ENCODE measurements around the gene LVRN. TPM values are rescaled to one million over a fixed set of nuclear protein-coding genes. Genes with fewer than 3 reads are reported as not detected.

LVRN gene
- total RNA-seq, 1 donor from 2014 or later = not detected

DNA sequence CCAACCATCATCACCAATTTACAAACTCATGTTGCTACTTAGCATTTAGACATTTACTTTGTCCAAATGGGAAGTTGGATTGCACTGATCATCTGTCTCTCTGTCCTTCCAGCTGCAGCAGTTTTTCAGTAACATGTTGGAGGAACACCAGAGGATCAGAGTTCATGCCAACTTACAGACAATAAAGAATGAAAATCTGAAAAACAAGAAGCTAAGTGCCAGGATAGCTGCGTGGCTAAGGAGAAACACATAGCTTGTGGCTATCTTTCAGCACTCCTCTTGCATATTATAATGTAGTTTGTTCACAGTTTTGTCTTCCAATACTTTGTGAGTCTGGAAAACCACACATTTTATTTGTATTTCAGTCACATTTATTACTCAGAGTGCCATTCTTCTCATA is 63.6 kb downstream of the LVRN start:
- no peak for DNase-seq
- Mint-ChIP-seq H3K27me3 (peaks cover 10% of the 10 kb centered on the region), H3K9me3 (no peaks in the 10 kb centered on the region), H3K4me3 (no peak overlapping the region), H3K4me1 (no peaks in the 10 kb centered on the region), H3K27ac (no peak overlapping the region), H3K36me3 (ENCODE audit: low read depth) (no peaks in the 10 kb centered on the region)
- intact Hi-C loops (cut with micrococcal nuclease) = no loop called here

DNA sequence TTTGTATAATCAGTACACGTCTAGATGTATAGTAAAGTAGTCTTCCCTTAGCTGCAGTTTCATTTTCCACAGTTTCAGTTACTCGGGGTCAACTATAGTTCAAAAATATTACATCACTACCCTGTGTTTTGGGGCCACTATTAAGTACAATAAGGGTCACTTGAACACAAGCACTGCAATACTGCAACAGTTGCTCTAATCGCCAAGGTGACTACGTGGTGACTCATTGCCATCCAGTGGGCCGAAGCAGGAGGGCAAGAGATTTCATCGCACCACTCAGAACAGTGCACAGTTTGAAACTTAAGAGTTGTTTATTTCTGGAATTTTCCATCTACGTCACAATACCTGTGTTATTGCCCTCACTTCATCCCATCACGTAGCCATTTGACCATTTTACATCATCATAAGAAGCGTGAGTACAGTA is 69.8 kb downstream of the LVRN start, which contains the start of gene ARL14EPL:
Gene ARL14EPL (plus strand): TSS at position 379 of the 424 bp plus-strand sequence. CDS start 18,994 bp downstream, outside the sequence.
- Mint-ChIP-seq H3K27ac (no peak within 1 kb of the TSS), H3K4me1 (no peaks in the 10 kb centered on the region), H3K4me3 (no peak within 1 kb of the TSS), H3K36me3 (ENCODE audit: low read depth) (no peaks in the 10 kb centered on the region), H3K9me3 (no peaks in the 10 kb centered on the region), H3K27me3 (peaks cover 9% of the 10 kb centered on the region)
- intact Hi-C loops (cut with micrococcal nuclease) = no loop called here
- DNase-seq = no peak

DNA sequence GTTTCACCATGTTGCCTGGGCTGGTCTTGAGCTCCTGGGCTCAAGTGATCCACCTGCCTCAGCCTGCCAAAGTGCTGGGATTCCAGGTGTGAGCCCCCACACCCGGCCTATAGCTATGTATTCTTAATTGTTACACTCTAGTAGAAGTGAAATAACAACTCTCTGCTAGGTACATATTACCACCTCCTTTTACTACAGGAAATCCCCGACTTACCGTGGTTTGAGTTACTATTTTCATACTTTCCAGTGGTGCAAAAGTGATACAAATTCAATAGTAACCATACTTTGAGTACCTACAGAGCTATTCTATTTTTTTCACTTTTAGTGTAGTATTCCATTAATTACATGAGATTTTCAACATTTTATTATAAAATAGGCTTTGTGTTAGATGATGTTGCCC is 70.7 kb downstream of the LVRN start:
- peaks cover 6% of the 10 kb centered on the region for H3K27me3 Mint-ChIP-seq
- H3K9me3 Mint-ChIP-seq = no peaks in the 10 kb centered on the region
- no peak for DNase-seq
- no peak overlapping the region for H3K4me3 Mint-ChIP-seq
- H3K4me1 Mint-ChIP-seq = no peaks in the 10 kb centered on the region
- no peaks in the 10 kb centered on the region for H3K36me3 Mint-ChIP-seq (ENCODE audit: low read depth)
- no peak overlapping the region for H3K27ac Mint-ChIP-seq
- intact Hi-C loops (cut with micrococcal nuclease) = no loop called here

DNA sequence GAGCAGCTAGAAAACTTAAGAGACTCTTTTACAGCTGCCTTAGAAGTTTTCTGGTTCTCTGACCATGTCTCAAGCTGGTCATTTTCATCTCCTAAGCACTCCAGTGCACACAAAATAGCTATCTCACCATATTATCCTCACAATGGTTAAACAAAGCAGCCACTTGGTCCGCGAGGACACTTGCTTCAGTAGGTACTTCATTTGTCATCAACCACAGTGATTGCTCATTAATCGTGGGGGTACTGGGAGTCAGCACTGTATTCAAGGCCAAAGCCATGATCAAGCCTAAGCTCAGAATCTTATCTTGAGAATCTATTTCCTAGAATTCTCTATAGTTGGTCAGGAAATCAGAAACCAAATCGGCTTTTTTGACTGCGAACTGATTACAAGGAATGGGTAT is 72.8 kb downstream of the LVRN start:
- H3K36me3 Mint-ChIP-seq (ENCODE audit: low read depth) = no peaks in the 10 kb centered on the region
- DNase-seq = no peak
- H3K27me3 Mint-ChIP-seq = peaks cover 10% of the 10 kb centered on the region
- H3K9me3 Mint-ChIP-seq = no peaks in the 10 kb centered on the region
- no peak overlapping the region for H3K27ac Mint-ChIP-seq
- intact Hi-C loops (cut with micrococcal nuclease) = no loop called here
- no peak overlapping the region for H3K4me3 Mint-ChIP-seq
- H3K4me1 Mint-ChIP-seq = no peaks in the 10 kb centered on the region

DNA sequence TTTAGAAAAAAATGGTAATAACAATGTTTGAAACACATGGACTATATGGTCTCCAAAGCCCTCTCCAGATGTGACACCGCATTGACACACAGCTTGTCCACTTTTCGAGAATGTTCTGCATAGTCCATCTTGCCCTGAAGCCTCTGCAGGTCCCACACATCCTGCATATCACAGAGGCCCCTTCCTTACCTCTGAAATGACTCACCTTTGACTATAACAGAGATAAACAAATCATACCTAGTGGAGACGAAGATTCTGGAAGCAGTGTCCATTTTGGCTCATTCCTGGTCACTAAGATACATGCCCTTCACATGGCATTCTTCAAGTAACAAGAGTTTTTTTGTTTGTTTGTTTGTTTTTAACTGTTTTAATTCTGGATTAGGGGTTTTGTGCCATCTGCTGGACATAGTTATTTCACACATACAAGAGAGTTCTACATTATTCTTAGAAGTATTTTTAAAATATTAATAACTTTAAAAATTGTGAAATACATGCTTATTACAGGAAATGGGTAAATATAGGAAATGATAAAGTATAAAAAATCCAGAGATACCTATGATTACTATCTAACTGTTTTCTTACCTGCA is 75.1 kb downstream of the LVRN start:
- intact Hi-C loops (cut with micrococcal nuclease) = no loop called here
- no peak for DNase-seq
- Mint-ChIP-seq H3K4me3 (no peak overlapping the region), H3K36me3 (ENCODE audit: low read depth) (no peaks in the 10 kb centered on the region), H3K4me1 (no peaks in the 10 kb centered on the region), H3K27ac (no peak overlapping the region), H3K9me3 (no peaks in the 10 kb centered on the region), H3K27me3 (peaks cover 16% of the 10 kb centered on the region)

DNA sequence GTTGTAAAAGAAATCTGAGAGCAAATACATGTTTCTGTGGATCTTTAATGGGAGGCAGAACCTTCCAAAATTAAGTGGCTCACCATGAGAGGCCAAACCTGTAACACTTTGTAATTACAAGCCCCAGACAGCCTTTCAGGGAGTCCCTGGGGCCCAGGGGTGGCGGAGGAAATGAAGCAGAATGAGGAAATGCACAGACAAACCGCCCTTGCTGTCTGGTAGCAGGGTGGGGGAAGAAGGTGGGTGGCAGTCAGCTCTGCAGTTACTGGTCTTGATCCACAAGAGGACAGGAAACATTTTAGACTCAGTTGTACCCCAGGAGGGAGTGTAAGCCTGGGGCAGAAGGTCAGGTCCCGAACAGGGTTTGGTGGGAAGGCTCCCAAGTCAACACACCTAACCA is 76.5 kb downstream of the LVRN start:
- Mint-ChIP-seq H3K27ac (no peak overlapping the region), H3K4me1 (no peaks in the 10 kb centered on the region), H3K9me3 (no peaks in the 10 kb centered on the region), H3K27me3 (peaks cover 20% of the 10 kb centered on the region), H3K4me3 (no peak overlapping the region), H3K36me3 (ENCODE audit: low read depth) (no peaks in the 10 kb centered on the region)
- intact Hi-C loops (cut with micrococcal nuclease) = no loop called here
- no peak for DNase-seq

DNA sequence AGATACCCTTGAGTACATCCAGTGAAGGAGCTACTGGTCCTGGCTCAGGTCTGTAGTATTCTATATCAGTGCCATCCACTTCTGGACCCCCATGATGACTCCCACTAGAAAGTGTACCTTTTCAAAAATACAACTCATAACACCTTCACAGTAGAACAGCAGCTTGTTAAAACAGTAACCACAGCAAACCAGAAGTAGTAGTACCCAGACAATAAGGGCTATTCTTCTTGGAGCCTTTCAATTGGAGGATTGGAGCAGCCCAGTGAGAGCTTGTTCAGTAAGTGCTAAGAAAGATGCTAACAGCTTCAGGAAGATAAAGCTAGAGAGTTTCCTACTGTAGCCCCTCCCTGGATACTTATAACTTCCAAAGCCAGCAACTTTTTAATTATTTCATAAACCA is 80.1 kb downstream of the LVRN start:
- no peak overlapping the region for H3K27ac Mint-ChIP-seq
- no peak overlapping the region for H3K4me3 Mint-ChIP-seq
- no peaks in the 10 kb centered on the region for H3K9me3 Mint-ChIP-seq
- no peaks in the 10 kb centered on the region for H3K4me1 Mint-ChIP-seq
- DNase-seq = no peak
- peaks cover 22% of the 10 kb centered on the region for H3K27me3 Mint-ChIP-seq
- intact Hi-C loops (cut with micrococcal nuclease) = no loop called here
- H3K36me3 Mint-ChIP-seq (ENCODE audit: low read depth) = no peaks in the 10 kb centered on the region

DNA sequence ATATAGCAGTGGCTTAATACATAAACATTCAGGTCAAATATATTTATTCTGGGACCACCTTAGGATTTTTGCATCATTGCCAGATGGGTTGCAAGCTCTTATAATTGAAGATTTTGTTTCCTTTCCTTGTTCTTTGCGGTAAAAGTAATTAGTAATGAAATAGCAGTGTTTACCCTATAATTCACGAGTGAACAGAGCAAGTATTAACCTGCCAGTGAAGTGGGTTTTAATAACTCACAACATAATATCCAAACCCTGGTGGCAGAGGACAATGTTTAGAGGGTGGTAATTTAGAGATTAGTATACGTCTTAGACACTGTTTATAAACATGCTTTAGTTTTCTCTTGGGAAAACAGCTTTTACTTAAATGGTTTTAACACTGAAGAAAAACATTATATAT is 81.8 kb downstream of the LVRN start:
- Mint-ChIP-seq H3K9me3 (no peaks in the 10 kb centered on the region), H3K4me3 (no peak overlapping the region), H3K4me1 (no peaks in the 10 kb centered on the region), H3K36me3 (ENCODE audit: low read depth) (no peaks in the 10 kb centered on the region), H3K27me3 (peaks cover 20% of the 10 kb centered on the region), H3K27ac (no peak overlapping the region)
- DNase-seq = no peak
- intact Hi-C loops (cut with micrococcal nuclease) = no loop called here

DNA sequence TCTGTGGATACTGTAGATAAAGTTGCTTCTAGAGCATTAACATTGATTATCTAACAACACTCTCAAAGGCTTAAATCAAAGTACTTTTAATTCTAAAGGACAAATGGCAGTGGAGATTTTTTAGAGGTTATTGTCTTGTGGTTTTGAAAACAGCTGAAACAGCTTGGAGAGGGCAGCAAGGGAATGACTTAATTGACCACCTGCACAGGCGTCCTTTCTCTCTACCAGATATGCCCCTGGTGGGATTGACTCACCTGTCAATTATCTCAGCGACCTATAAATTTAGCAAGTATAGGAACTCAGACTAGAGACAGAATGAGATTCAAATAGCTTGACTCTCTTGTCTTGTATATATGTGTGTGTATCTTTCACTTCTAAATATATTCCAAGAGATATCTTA is 83.5 kb downstream of the LVRN start:
- Mint-ChIP-seq H3K4me1 (no peaks in the 10 kb centered on the region), H3K27me3 (peaks cover 17% of the 10 kb centered on the region), H3K9me3 (no peaks in the 10 kb centered on the region), H3K4me3 (no peak overlapping the region), H3K36me3 (ENCODE audit: low read depth) (no peaks in the 10 kb centered on the region), H3K27ac (no peak overlapping the region)
- no peak for DNase-seq
- intact Hi-C loops (cut with micrococcal nuclease) = no loop called here

DNA sequence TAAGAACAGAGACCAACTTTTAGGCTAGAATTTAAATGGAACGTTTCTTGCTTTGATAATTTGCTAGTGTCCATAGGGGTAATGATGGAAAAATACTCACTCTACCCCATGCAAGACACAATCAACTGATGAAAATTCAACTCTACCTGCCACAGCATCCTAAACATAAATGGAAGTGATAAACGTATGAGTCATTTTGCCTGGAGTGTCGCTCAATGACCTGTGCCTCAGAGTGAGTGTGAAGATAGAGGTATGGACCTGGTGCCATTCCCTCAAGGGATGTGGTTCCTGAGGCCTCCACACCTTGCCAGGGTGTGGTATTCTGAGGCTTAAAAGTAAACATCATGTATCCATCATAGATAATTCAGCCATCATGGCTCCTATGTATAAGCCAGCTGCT is 84.0 kb downstream of the LVRN start:
- intact Hi-C loops (cut with micrococcal nuclease) = no loop called here
- no peak overlapping the region for H3K27ac Mint-ChIP-seq
- no peak for DNase-seq

DNA sequence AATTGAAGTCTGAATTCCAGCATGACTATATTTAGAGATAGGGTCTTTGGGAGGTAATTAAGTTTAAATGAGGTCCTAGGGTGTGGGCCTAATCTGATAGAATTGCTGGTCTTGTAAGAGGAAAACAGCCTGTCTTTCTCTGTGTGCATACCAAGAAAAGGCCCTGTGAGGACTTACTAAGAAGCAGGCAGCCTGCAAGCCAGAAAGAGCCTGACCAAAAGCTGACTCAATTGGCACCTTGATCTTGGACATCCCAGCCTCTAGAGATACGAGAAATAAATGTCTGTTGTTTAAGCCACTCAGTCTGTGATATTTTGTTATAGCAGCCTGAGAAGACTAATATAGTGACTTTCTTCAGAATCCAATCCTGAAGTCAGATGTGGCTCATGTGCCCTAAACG is 84.5 kb downstream of the LVRN start:
- H3K27ac Mint-ChIP-seq = no peak overlapping the region
- intact Hi-C loops (cut with micrococcal nuclease) = no loop called here
- peaks cover 16% of the 10 kb centered on the region for H3K27me3 Mint-ChIP-seq
- no peaks in the 10 kb centered on the region for H3K4me1 Mint-ChIP-seq
- DNase-seq = no peak
- no peaks in the 10 kb centered on the region for H3K36me3 Mint-ChIP-seq (ENCODE audit: low read depth)
- H3K4me3 Mint-ChIP-seq = no peak overlapping the region
- H3K9me3 Mint-ChIP-seq = no peaks in the 10 kb centered on the region

More for the DNA sequence above, 84.0 kb downstream of the LVRN start:
- Mint-ChIP-seq H3K27me3 (peaks cover 20% of the 10 kb centered on the region), H3K9me3 (no peaks in the 10 kb centered on the region), H3K36me3 (ENCODE audit: low read depth) (no peaks in the 10 kb centered on the region), H3K4me3 (no peak overlapping the region), H3K4me1 (no peaks in the 10 kb centered on the region)

DNA sequence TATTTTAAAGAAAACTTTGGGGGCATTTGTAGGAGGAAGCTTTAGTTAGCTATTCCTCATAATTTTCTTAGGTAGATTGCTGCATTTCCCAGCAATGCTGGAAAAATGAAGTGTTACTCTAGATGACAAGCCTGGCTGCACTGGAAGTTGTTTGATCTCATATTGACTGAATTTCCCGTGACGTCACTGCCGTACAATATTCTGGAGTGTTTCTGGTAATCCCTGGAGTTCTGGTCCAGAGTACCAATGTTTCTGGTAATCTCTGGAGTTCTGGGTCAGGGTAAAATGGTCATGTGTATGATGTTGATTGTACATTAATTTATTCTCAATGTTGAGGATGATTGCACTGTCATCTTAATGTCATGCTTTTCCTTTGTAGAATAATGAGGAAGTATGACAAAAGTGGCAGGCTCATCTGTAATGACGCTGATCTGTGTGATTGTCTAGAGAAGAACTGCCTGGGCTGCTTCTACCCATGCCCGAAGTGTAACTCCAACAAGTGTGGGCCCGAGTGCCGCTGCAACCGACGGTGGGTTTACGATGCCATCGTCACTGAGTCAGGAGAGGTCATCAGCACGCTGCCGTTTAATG is 96.2 kb downstream of the LVRN start:
- Mint-ChIP-seq H3K4me3 (no peak overlapping the region), H3K9me3 (no peaks in the 10 kb centered on the region), H3K36me3 (ENCODE audit: low read depth) (no peaks in the 10 kb centered on the region), H3K4me1 (no peaks in the 10 kb centered on the region), H3K27ac (no peak overlapping the region), H3K27me3 (peaks cover 28% of the 10 kb centered on the region)
- no peak for DNase-seq
- intact Hi-C loops (cut with micrococcal nuclease) = no loop called here

DNA sequence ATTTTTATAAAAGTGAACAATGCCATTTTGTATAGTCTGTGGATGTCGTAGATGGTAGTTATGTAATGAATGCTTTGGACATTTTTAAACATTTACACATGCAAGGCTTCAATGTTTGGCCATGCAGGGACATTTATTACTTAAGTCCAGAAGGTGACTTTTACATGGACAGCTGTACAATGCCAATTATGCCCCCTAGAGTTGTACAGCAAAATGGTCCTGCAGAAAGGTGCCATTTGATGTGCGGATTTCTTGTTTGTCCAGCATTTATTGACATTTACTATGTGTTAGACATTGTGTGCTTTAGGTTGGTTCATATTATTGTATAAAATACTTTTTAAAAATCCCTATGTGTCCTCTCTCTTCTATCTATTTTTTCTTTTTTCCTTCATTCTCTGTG is 100.1 kb downstream of the LVRN start:
- H3K4me3 Mint-ChIP-seq = no peak overlapping the region
- H3K27ac Mint-ChIP-seq = no peak overlapping the region
- peak; percentile 18 for DNase-seq
- no peaks in the 10 kb centered on the region for H3K36me3 Mint-ChIP-seq (ENCODE audit: low read depth)
- H3K9me3 Mint-ChIP-seq = no peaks in the 10 kb centered on the region
- peaks cover 40% of the 10 kb centered on the region for H3K27me3 Mint-ChIP-seq
- intact Hi-C loops (cut with micrococcal nuclease) = no loop called here
- no peaks in the 10 kb centered on the region for H3K4me1 Mint-ChIP-seq

DNA sequence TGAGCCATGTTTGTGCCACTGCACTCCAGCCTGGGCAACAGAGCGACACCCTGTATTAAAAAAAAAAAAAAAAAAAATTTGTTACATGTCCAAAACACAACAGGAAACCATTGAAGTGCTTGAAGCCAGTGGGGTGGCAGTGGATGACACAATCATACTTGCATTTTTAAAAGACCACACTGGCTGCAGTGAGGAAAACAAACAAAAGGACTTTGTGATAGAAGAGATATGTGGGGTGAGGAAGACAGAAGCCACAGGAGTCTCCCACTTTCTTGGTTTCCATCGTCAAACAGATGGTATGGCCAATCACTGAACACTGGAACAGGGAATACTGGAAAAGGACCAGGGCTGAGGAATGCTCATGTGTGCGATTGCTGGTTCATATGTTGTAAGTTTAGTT is 101.7 kb downstream of the LVRN start:
- Mint-ChIP-seq H3K27me3 (peaks cover 31% of the 10 kb centered on the region), H3K36me3 (ENCODE audit: low read depth) (no peaks in the 10 kb centered on the region), H3K27ac (no peak overlapping the region), H3K4me3 (no peak overlapping the region), H3K4me1 (no peaks in the 10 kb centered on the region), H3K9me3 (no peaks in the 10 kb centered on the region)
- DNase-seq = peak; percentile 40
- intact Hi-C loops (cut with micrococcal nuclease) = no loop called here
